COLO668 (cell line): Measurements from ENCODE around the gene NLK.
"Not testable (repeated sequence)": the region's sequence is repeated elsewhere in the genome, so short reads cannot be mapped to it uniquely, and the experiment has no call there.

Experiments
- DNase-seq: peaks from one replicate; lab custom pipeline; 2025; ENCODE audit not compliant: unreplicated experiment; lab: John Stamatoyannopoulos, UW

NLK gene

DNA sequence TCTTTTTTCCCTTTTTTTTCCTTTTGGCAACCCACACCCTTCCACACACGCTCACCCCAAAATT lies at the start of gene NLK:
Gene NLK, plus strand, starts transcription at position 21 of the 64 bp plus-strand sequence. CDS start 197 bp downstream, outside the sequence.
- DNase-seq: no peak

DNA sequence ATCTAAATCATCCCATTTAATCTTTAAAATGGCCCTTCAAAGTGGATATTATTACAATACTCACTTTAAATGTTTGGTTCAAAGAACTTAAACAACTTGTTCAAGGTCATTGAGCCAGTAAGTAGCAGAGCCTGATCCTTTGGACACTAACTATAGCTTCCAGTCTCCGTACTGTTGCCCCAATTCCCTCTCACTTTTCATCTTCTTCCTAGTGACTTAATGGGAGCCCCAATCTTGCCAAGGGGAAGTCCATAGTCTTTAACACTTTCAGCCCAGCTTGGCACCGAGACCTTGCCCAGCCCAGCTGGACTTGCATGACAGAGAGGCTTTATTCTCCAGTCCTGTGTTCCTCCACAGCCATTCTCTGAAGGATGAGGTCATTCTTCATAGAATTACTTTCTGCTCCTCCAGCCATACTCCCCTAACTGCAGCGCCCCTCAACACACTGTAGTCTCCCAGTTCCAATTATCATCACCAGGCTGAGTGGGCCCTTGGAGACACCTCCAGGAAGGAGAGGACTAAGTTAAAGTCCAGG lies 49.2 kb upstream of the NLK start:
- no peak for DNase-seq

DNA sequence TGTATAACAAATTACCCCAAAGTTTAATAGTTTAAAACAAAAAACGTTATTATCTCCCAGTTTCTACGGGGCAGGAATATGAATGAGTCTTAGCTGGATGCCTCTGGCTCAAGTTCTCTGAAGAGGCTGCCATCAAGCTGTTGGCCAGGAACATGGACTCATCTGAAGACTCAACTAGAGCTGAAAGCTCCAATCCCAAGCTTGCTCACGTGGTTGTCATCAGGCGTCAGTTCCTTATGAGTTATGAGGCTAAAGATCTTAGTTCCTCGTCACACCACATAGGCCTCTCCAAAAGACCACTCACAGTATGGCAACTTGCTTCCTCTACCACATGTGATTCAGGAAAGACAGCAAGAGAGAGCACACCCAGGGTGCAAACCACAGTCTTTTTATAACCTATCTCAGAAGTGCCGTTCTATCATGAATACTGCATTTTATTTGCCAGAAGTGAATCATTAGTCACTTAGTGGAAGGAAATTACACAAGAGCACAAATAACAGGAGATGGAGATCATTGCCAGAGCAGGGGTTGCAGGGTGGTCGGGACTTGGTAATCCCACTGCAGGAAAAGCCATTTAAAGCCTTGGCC lies 48.7 kb upstream of the NLK start:
- no peak for DNase-seq

DNA sequence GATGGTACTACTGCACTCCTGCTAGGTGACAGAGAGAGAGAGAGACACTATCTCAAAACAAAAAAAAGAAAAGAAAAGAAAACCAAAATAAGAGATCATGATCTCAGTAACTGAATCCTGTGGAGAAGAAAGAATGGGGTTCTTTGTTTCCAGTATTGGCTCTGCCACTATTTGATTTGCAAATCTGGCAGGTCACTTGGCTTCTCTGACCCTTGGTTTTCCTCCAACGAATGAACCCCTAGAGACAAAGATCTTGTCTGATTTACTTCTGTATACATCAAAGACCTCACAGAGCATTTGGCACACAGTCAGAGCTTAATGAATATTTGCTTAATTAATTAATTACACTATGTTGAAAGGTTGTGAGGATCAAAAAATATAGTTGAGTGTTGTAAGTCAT lies 47.9 kb upstream of the NLK start:
- DNase-seq: no peak

DNA sequence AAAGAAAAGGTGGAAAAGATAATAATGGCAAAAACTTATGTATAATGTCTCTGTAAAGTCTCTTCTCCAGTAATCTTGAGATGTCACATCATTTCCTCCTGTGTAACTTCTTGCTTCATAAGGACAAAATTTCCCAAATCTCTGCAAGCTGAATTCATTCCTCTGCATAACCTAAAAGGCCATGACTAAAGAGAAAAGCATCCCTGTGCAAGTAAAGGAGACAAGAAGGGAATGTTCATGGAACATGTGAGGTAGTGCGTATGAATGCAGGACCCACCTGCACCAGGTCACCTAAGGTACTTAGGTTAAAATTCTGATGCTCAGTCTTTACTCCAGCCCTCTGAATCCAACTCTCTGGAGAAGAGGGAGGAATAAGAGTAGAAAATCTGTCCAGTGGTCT lies 46.9 kb upstream of the NLK start:
- no peak for DNase-seq

DNA sequence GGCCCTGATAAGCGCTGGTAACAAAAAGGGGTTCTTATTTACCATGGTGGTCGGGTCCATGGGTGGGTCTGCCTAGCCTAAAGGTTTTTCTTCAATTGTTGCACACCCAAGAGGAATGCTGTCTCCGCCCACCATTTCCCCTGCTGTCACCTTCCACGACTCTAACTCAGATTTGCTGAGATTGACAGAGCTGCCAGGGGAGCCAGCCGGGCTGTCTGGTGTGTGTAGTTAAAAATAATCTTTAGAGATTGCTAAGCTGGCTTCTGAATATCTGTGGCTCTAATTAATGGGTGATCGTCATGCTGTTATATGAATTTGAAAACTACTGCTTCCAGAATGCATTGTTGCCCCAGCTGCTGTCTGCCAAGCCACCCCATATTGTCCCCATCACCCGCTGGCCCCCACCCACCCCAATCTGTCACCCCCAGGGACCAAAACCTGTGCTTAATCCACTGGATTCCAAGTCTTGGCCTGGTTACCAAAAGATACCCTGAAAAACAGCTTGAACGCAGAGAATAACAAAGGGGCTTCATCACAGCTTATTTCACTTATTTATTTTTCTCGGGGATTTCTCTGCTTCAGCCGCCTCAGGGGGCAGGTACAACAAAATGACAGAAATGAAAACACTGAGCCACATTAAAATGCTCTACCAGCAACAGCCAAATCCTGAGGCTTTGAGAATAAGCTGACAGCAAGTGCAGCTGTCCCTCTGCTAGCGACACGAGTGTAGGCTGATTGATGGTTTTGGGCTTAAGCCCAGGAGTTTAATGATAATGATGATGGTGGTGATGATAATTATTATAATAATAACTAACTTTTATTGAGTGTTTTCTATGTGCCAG lies 46.1 kb upstream of the NLK start:
- no peak for DNase-seq

DNA sequence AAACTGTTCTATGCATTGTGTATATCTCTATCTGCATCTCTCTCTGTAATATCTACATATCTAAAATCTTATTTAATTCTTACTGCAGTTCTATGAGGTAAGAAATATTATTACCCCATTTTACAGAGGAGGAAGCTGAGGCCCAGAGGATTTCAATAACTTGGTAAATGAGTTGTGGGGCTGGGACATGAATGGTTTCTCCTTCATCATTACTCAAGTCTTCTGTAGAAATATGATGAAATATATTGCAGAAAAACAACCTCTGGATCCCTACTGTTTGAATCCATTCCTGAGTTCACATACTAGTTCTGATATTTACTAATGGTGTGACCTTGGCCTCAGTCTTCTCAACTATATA lies 45.5 kb upstream of the NLK start:
- no peak for DNase-seq

DNA sequence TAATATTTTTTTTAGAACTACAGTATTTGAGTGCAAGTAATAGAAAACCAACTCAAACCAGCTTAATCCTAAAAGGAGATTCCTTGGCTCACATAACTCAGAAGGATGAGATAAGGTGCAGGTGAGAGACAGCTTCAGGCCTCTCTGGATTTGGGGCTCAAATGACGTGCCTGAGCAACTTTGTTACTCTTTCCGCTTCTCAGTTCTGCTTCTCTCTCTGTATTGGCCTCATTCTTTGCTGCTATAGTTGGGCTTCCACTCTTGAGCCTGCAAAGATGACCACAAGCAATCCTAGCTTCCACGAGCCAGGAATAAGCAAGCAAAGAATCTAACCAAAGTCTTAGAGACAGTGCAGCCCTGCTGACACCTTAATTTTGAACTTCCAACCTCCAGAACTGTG lies 45.0 kb upstream of the NLK start:
- DNase-seq: no peak

DNA sequence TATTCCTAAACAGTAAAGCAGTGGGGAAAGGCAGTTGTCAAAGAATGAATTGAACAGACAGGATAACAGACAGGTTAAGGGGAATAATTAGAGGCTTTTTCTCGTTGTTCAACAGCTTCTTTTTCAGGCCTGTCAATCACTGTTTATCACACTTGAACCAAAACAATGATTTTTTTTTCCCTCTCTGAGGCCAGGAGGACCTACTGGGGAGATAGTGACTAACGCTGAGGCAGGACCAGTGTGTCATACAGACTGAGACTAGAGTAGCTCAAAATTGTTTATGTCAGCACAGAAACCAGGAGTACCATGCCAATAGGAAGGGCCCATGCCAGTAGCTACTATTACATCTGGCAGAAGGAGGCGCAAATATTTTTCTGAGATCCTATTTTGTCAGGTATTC lies 41.3 kb upstream of the NLK start:
- no peak for DNase-seq

DNA sequence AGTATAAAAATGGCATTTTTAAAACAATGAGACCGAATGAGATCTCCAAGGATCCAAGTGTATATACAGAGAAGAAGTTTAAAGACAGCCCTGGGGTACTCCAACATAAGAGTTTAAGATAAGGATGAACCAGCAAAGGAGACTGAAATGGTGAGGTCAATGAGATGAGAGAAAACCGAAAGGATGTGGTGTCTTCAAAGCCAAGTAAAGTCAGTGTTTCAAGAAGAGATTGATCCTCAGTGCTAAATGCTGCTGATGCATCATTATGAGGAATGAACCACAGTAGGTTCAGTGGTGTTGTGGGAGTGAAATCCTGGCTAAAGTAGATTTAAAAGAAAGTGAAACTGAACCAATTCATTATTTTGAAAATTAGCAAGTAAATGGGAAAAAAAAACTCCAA lies 38.1 kb upstream of the NLK start:
- no peak for DNase-seq

DNA sequence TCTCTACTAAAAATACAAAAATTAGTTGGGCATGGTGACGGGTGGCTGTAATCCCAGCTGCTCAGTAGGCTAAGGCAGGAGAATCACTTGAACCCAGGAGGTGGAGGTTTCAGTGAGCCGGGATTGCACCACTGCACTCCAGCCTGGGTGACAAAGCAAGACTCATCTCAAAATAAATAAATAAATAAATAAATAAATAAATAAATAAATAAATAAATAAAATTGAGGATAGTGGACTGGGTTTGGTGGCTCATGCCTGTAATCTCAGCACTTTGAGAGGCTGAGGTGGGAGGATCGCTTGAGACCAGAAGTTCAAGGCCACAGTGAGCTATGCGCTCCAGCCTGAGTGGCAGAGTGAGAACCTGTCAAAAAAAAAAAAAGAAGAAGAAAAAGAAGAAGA lies 34.6 kb upstream of the NLK start:
- DNase-seq: not testable (repeated sequence)

DNA sequence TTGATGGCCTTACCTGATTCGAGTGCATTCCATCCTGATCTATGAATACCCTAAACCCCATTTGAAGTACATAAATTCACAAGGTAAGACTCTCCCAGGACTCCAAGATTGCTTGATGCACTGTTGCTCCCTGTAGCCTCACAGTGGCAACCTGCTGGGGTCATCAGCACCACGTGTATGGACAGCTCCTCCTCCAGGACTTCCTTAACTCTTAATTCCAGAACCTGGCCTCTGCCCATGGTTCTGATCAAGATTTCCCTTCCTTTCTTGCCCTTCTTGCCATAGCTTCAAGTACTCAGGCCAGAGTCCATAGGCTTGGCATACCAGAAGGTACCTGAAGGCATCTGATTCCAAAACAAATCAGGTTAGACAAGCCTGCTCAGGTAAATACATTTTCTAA lies 34.0 kb upstream of the NLK start:
- no peak for DNase-seq

DNA sequence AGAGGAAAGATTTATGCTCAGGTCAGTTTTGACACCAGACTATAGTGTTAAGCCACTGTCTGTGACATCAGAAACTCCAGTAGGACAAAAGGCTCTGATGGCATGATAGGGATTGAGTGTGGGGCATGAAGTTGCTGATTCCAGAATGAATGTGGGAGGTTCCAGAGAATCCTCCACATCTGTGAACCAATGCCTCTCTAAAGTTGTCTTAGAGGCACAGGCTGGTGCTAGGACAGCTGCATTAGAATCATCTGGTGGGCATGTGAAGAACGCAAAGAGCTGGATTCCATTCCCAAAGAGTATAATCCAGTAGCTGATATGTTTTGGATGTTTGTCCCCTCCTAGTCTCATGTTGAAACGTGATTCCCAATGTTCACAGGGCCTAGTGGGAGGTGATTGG lies 32.1 kb upstream of the NLK start:
- no peak for DNase-seq

DNA sequence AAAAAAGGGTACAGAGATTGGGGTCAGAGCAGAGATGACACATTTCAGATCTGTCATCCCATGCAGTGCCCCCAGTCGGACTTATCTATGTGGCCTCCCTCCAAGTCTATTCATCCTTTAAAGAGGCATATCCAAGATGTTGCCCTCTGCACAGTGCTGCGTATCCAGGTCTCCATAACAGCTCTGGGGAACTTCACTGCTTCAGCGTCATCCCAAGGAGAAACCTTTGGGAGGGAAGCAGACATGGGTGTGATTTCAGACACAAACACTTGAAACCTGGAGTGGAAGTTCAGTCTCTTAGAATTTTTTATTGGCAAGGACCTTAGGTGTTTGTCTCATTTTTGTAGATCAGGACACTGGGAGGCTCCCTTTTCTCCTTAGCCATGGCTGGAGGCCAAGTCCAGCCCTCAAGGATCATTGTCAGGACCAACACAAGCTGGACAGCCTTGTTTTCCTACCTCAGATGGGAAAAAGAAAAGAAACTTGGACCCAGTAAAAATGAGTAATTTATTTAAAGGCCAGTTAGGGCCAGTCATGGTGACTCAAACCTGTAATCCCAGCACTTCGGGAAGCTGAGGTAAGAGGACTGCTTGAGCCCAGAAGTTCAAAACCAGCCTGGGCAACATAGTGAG lies 23.9 kb upstream of the NLK start:
- DNase-seq: no peak

DNA sequence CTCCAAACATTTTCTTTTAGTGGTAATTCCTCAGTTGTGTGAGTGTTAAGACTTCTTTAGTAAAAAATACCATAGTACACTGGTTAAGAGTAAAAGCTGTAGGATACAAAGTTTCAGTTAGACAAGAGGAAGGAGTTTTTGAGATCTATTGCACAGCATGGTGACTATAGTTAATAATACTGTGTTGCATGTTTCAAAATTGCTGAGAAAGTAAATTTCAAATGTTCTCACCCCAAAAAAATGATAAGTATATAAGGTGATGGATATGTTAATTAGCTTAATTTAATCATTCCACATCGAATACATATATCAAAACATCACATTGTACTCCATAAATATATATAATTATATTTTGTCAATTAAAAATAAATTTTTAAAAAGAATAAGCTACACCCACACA lies 22.0 kb upstream of the NLK start:
- DNase-seq: no peak

DNA sequence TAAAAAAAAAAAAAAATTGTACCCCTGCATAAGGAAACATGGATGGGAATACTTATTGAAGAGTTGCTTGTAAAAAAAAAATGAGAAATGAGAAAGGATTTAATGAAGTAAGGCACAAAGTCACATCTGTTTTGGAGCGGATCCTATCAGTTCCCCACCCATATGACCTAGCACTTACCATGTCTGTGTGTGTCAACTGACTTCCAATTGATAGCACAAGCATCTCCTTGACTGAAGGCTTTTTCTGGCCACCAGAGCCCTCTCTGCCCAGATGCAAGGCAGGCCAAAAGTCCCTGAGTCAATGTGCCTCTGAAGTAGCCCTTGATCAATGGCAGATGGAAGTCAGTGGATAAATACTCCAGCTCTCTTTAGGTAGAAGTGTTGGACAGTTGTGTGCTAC lies 13.4 kb upstream of the NLK start:
- no peak for DNase-seq

DNA sequence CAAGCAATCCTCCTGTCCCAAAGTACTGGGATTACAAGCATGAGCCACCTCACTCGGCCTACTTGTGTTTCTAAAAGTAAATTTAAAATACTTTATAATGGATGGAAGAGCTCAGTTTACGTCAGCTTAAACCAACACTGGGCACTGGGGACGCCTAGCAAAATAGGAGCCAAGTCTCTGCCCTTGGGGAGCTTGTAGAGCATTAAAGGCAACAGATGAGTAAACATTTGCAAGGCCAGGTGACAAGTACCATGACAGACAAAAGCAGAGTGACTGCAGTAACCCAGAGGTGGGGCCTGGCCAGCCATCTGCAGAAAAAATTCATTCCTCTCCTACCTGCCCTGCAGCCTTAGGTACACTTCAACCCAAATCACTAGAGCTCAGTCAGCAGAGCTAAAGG lies 12.1 kb upstream of the NLK start:
- peak; percentile 54 for DNase-seq

DNA sequence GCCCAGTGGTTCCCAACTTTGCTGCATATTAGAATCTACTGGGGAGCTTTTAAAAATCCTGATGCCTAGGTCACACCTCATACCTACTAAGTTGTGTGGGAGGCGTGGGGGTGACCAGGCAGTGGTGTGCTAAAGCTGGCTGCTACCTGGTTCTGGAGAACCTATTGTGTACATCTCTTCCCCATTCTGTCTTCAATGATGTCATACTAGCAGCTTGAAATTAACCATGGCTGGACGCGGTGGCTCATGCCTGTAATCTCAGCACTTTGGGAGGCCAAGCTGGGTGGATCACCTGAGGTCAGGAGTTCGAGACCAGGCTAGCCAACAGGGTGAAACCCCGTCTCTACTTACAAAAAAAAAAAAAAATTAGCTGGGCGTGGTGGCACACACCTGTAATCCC lies 11.3 kb upstream of the NLK start:
- DNase-seq: no peak

DNA sequence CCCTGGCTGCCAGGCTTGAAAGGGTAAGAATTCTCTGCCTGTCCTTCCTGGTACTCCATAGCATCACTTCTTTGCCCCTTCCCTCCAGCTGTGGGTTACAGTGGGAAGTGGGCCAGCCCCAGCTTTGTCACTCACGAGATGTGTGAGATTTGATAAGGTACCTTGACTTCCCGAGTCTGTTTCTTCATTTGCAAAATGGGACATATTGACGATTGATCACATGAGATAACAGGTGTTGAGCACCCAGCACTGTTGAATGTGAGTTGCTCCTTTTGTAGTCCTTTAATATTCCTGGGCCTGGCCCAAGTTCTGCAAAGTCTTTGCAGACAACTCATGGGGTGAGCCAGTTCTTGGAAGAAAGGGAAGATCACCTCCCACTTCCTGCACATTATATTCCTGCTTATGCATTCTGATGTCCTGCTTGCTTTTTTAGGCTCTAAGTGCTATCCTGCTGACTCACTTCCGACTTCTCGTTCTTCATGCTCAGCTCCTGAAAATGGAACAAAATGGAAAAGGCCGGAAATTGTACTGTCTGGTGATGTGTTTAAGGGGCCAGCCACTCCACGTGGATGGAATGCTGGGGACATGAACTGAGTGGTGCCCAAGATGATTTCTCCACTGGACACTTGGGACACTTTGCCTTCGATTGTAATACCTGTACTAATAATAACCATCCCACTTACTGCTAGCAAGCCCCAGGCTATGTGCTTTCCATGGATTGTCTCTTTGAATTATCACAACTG lies 8.3 kb upstream of the NLK start:
- DNase-seq: no peak

DNA sequence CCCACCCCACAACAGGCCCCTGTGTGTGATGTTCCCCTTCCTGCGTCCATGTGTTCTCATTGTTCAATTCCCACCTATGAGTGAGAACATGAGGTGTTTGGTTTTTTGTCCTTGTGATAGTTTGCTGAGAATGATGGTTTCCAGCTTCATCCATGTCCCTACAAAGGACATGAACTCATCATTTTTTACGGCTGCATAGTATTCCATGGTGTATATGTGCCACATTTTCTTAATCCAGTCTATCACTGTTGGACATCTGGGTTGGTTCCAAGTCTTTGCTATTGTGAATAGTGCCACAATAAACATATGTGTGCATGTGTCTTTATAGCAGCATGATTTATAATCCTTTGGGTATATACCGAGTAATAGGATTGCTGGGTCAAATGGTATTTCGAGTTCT lies 7.0 kb upstream of the NLK start:
- DNase-seq: not testable (repeated sequence)

DNA sequence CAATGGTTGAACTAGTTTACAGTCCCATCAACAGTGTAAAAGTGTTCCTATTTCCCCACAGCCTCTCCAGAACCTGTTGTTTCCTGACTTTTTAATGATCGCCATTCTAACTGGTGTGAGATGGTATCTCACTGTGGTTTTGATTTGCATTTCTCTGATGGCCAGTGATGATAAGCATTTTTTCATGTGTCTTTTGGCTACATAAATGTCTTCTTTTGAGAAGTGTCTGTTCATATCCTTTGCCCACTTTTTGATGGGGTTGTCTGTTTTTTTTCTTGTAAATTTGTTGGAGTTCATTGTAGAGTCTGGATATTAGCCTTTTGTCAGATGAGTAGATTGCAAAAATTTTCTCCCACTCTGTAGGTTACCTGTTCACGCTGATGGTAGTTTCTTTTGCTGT lies 6.6 kb upstream of the NLK start:
- not testable (repeated sequence) for DNase-seq

DNA sequence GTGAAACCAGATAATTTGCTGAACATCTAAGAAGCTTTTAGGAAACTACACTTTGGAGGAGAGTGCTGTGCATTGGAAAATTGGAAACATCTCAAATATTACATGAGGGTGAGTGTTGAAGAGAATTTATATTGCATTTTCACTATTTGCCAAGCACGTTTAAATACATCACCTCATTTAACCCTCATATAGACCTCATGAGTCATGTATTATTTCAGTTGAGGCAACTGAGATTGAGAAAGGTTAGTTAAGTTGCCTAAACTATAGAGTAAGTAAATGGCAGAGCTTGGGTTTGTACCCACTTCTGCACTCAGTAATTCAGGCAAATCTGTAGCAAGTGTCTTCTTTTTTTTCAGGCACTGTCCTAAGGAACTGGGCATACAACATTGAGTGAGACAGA lies 3.7 kb upstream of the NLK start:
- no peak for DNase-seq
